ENCODE results near the gene ADCYAP1R1. TPM values are rescaled to one million over a fixed set of nuclear protein-coding genes. Genes with fewer than 3 reads are reported as not detected.

The ADCYAP1R1 gene
- total RNA-seq, 4 donors from 2014 or later: 3.1 to 22.0 (median 6.7) TPM

DNA sequence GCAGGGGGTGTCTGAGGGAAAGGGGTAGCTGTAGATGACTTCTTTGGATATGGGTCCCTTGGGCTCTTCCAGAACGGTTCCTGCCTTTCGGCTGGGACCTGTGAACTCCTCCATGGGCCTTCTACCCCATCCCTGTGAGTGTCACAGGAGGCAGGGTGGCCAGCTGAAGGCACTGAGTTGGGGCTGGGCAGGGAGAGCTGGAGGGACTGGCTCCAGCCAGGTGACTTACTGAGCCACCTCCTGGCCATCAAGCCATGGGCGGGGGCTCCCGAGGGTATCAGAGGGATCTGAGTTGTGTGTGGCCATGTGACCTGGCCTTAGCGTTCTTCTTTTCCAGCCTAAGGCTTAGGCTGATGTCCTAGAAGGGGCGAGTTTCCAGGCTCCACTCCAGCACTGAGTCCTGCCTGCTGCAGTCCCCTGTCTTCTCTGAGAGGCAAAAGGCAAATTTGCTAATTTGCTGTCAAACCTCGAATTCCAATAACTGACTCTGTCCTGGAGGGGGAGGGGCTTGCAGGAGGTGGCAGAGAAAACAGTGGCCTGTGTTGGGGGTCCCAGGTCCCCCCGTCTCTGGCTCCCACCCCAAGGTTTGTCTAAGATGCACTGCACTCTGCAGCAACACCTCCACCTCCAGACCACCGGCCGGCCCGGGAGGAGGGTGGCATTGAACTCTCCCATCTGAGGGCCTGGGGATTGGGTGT lies 27.2 kb downstream of the ADCYAP1R1 start:
- intact Hi-C loops (cut with DNase I; ENCODE audit: low total_unique reads): no loop called here
- Histone ChIP-seq H3K27me3 (no peaks in the 10 kb centered on the region), H3K36me3 (no peaks in the 10 kb centered on the region), H3K4me3 (no peak overlapping the region), H3K27ac (no peak overlapping the region), H3K9me3 (no peaks in the 10 kb centered on the region), H3K4me1 (no peaks in the 10 kb centered on the region)
- TF ChIP-seq, protein P1, sequence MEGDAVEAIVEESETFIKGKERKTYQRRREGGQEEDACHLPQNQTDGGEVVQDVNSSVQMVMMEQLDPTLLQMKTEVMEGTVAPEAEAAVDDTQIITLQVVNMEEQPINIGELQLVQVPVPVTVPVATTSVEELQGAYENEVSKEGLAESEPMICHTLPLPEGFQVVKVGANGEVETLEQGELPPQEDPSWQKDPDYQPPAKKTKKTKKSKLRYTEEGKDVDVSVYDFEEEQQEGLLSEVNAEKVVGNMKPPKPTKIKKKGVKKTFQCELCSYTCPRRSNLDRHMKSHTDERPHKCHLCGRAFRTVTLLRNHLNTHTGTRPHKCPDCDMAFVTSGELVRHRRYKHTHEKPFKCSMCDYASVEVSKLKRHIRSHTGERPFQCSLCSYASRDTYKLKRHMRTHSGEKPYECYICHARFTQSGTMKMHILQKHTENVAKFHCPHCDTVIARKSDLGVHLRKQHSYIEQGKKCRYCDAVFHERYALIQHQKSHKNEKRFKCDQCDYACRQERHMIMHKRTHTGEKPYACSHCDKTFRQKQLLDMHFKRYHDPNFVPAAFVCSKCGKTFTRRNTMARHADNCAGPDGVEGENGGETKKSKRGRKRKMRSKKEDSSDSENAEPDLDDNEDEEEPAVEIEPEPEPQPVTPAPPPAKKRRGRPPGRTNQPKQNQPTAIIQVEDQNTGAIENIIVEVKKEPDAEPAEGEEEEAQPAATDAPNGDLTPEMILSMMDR (IDR thresholded peaks at IDR 0.05): no peak
- no peak for TF ChIP-seq POLR2A (IDR thresholded peaks at IDR 0.05)
- DNase-seq: no peak

DNA sequence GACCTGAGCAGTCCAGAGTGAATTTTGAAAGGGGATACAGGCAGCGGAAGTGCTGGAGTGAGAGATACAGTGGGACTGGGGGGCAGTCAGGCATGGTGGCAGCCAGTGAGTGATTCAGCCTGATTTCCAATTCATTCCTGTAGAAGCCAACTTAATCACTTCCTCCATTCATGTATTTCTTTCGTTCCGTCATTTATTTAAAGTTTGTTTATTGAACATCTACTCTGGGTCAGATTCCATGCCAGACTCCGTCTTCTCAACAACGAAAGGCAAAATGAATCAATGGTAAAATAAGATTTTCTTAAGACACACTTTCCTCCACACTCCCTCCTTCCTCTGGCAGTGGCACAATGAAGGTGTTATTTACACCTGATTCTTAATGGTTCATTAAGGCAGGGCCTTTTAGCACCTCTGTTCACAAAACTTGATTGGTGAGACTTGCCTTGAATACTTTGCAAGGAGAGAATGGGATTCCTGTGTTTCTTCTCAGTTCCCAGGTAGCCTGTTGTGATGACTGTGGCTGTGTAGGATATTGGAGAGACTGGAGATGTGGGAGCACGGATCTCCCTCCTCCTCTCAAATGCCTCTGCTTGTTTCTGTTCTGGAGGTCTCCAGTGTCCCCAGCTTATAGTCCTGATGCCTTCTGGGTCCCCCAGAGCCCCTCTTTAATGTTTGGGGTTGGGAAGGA lies 27.9 kb downstream of the ADCYAP1R1 start:
- Histone ChIP-seq H3K36me3 (no peaks in the 10 kb centered on the region), H3K27ac (no peak overlapping the region), H3K4me3 (no peak overlapping the region), H3K4me1 (no peaks in the 10 kb centered on the region), H3K9me3 (no peaks in the 10 kb centered on the region), H3K27me3 (no peaks in the 10 kb centered on the region)
- intact Hi-C loops (cut with DNase I; ENCODE audit: low total_unique reads): no loop called here
- no peak for TF ChIP-seq POLR2A (IDR thresholded peaks at IDR 0.05)
- TF ChIP-seq, protein P1 (IDR thresholded peaks at IDR 0.05): no peak
- DNase-seq: no peak

DNA sequence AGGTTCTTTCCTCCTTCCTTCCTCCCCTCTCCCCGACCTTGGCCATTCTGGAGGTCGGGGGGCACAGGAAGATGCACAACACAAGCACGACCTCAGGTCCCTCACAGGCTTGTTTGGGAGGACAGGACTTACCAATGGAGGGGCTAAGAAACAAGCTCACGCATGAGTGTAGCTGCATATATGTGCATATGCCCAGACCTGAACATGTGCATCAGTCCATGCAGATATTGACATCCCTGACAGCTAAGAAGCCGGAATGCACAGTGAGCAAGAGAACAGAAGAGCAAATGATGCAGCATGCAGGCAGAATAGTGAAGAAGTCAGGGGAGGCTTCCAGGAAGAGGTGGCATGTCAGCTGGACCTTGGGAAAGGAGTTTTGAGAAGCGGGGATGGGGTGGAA lies 28.7 kb downstream of the ADCYAP1R1 start:
- no peaks in the 10 kb centered on the region for H3K36me3 ChIP-seq
- H3K27me3 ChIP-seq: no peaks in the 10 kb centered on the region
- no peaks in the 10 kb centered on the region for H3K4me1 ChIP-seq
- no peak overlapping the region for H3K4me3 ChIP-seq
- H3K9me3 ChIP-seq: no peaks in the 10 kb centered on the region
- H3K27ac ChIP-seq: no peak overlapping the region
- intact Hi-C loops (cut with DNase I; ENCODE audit: low total_unique reads): no loop called here
- no peak for DNase-seq
- no peak for TF ChIP-seq POLR2A (IDR thresholded peaks at IDR 0.05)
- TF ChIP-seq, protein P1 (IDR thresholded peaks at IDR 0.05): no peak

DNA sequence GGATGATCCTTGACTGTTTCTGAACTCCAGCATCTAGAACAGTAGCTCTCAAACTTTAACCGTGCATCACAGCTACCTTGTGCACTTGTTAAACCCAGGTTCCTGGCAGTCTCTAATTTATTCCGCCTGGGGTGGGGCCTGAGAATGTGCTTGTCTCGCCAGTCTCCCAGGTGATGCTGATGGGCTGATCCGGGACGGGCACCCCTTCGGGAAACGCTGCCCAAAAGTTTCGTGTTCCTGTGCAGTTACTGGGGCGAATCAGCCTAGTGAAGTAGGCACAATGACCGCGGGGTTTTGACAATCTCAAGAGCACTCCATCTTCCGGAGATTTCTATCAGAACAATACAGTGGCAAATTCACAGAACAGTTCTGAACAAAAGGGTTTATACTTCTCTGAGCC lies 29.9 kb downstream of the ADCYAP1R1 start:
- Histone ChIP-seq H3K4me3 (no peak overlapping the region), H3K36me3 (no peaks in the 10 kb centered on the region), H3K9me3 (no peaks in the 10 kb centered on the region), H3K4me1 (no peaks in the 10 kb centered on the region), H3K27me3 (no peaks in the 10 kb centered on the region), H3K27ac (peak overlapping the region in 1 of 2 donors; percentile 15)
- no peak for DNase-seq
- no peak for TF ChIP-seq POLR2A (IDR thresholded peaks at IDR 0.05)
- TF ChIP-seq, protein P1 (IDR thresholded peaks at IDR 0.05): no peak
- intact Hi-C loops (cut with DNase I; ENCODE audit: low total_unique reads): no loop called here

DNA sequence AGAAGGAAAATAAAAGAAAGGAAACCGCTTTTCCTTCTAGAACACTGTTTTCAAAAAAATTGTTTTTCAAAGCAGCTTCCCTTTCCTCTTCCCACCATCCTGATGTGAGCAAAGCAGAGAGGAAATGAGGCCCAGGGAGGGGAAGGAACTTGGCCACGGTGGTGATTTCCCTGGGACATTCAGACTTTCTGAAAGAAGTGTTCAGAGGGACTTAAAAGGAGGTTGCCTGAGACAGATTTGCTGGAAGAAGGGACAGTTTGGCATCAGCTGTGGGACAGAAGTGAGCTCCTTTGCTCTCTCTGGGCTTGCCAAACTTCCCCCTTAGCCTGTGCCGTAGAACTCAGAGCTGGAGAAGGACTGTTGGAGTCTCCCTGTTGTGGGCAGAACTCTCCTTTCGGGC lies 30.3 kb downstream of the ADCYAP1R1 start:
- intact Hi-C loops (cut with DNase I; ENCODE audit: low total_unique reads): no loop called here
- Histone ChIP-seq H3K27me3 (no peaks in the 10 kb centered on the region), H3K4me1 (no peaks in the 10 kb centered on the region), H3K4me3 (no peak overlapping the region), H3K9me3 (no peaks in the 10 kb centered on the region), H3K27ac (peak overlapping the region; percentile 15 to 16), H3K36me3 (no peaks in the 10 kb centered on the region)
- DNase-seq: peak in 1 of 2 donors; percentile 56
- no peak for TF ChIP-seq POLR2A (IDR thresholded peaks at IDR 0.05)
- TF ChIP-seq, protein P1 (IDR thresholded peaks at IDR 0.05): no peak
